22Rv1 (cell line): Measurements from ENCODE around the gene TYRO3.
A peak's percentile ranks its signal among the peaks of the same experiment; 100 is the strongest.

Source experiments
- H3K27ac ChIP-seq: fragments of 450-650 bp; 2 replicates; pipeline ENCODE4 v1.5.1; 2017
- ZFX ChIP-seq: fragments of 450-650 bp; IDR thresholded peaks from 2 replicates; pipeline ENCODE4 v1.6.1; 2017; ENCODE audit warnings: antibody characterized with exemption, borderline replicate concordance
- TF ChIP-seq, protein P1 (sequence below): fragments of 450-650 bp; IDR thresholded peaks from 2 replicates; pipeline ENCODE4 v1.5.1; 2017; ENCODE audit warnings: mild to moderate bottlenecking

TYRO3 gene

GRCh38 chr15:41536866-41537265 is 22.1 kb upstream of the TYRO3 start:
- TF ChIP-seq, protein P1, sequence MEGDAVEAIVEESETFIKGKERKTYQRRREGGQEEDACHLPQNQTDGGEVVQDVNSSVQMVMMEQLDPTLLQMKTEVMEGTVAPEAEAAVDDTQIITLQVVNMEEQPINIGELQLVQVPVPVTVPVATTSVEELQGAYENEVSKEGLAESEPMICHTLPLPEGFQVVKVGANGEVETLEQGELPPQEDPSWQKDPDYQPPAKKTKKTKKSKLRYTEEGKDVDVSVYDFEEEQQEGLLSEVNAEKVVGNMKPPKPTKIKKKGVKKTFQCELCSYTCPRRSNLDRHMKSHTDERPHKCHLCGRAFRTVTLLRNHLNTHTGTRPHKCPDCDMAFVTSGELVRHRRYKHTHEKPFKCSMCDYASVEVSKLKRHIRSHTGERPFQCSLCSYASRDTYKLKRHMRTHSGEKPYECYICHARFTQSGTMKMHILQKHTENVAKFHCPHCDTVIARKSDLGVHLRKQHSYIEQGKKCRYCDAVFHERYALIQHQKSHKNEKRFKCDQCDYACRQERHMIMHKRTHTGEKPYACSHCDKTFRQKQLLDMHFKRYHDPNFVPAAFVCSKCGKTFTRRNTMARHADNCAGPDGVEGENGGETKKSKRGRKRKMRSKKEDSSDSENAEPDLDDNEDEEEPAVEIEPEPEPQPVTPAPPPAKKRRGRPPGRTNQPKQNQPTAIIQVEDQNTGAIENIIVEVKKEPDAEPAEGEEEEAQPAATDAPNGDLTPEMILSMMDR, result no peak
- no peak for TF ChIP-seq ZFX

GRCh38 chr15:41543521-41543870 is 15.5 kb upstream of the TYRO3 start:
- H3K27ac ChIP-seq, result peak overlapping the region; percentile 86
- no peak for TF ChIP-seq ZFX
- TF ChIP-seq, protein P1, result no peak

More at GRCh38 chr15:41536866-41537265, 22.1 kb upstream of the TYRO3 start:
- no peak overlapping the region for H3K27ac ChIP-seq

GRCh38 chr15:41544650-41545015 is 14.4 kb upstream of the TYRO3 start:
- peak overlapping the region; percentile 86 for H3K27ac ChIP-seq
- no peak for TF ChIP-seq ZFX
- TF ChIP-seq, protein P1, result no peak

GRCh38 chr15:41545218-41545617 is 13.8 kb upstream of the TYRO3 start:
- TF ChIP-seq, protein P1, result no peak
- TF ChIP-seq ZFX, result no peak
- no peak overlapping the region; the same call in 1 of the 2 replicates for H3K27ac ChIP-seq

DNA sequence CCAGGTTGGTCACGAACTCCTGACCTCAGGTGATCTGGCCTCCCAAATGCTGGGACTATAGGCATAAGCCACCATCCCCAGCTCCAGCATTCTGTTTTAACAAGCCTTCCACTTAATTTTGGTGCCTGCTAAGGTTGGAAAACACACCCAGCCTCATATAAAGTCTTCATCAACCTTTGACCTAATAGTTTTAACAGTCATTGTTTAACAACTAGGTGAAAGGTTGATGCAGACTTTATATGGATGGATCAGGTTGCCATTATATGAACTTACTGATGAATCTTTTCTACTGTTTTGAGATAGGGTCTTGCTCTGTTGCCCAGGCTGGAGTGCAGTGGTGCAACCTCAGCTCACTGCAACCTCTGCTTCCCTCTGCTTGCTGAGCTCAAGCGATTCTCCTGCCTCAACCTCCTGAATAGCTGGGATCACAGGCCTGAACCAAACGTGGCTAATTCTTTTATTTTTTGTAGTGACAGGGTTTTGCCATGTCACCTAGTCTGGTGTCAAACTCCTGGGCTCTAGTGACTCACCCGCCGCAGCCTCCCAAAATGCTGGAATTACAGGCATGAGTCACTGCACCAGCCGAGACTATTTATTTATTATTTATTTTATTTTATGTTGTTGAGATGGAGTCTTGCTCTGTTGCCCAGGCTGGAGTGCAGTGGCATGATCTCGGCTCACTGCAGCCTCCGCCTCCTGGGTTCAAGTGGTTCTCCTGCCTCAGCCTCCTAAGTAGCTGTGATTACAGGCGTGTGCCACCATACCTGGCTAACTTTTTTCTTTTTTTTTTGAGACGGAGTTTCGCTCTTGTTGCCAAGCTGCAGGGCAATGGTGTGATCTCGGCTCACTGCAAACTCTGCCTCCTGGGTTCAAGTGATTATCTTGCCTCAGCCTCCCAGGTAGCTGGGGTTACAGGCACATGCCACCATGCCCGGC is 11.9 kb upstream of the TYRO3 start:
- TF ChIP-seq ZFX, result no peak
- TF ChIP-seq, protein P1, result no peak

DNA sequence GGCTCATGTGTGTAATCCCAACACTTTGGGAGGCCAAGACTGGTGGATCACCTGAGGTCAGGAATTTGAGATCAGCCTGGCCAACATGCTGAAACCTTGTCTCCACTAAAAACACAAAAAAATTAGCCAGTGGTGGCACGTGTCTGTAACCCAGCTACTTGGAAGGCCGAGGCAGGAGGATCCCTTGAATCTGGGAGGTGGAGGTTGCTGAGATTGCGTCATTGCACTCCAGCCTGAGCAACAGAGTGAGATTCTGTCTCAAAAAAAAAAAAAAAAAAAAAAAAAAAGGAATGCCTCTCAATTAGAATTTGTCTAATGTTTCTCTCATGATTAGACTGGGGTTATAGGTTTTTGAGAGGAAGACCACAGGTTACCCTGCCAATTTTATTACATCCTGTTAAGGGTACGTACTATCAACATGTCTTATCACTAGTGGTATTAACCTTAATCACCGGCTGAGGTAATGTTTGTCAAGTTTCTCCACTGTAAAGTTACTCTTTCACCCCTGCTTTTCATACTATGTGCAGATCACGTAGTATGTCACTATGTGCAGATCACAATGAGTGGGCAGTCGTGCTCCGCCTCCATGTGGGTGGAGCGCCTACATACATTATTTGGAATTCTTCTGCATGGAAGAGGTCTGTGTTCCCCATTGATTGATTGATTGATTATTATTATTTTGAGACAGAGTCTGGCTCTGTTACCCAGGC is 8.8 kb upstream of the TYRO3 start:
- TF ChIP-seq ZFX, result no peak
- no peak overlapping the region for H3K27ac ChIP-seq

More for the DNA sequence above, 11.9 kb upstream of the TYRO3 start:
- no peak overlapping the region for H3K27ac ChIP-seq

DNA sequence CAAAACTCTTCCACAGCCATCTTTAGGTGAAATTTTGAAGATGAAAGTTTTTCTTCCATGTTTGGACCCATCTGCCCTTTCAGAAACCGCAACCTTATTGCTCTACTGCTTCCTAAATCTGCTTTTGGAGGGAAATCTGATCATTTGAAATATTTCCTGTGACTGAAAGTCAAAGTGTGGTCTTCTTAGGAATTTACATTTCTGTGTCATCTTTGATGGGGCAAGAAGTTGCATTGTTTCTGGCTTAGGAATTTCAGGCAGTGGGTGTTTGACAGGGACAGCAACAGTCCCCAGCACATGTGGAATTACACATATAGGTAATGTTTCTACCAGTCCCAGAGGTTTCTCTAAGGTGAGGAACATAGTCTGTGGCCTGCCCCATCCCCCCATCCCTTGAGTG is 5.3 kb upstream of the TYRO3 start:
- no peak for TF ChIP-seq ZFX
- TF ChIP-seq, protein P1, result no peak
- no peak overlapping the region for H3K27ac ChIP-seq
